ENCODE data around the gene TMX3. TPM values are rescaled to one million over a fixed set of nuclear protein-coding genes. Genes with fewer than 3 reads are reported as not detected.
A peak's percentile ranks its signal among the peaks of the same experiment; 100 is the strongest.

TMX3 gene
- total and polyA plus RNA-seq, 2 experiments from 2014 or later: 26.1 to 36.2 TPM

DNA sequence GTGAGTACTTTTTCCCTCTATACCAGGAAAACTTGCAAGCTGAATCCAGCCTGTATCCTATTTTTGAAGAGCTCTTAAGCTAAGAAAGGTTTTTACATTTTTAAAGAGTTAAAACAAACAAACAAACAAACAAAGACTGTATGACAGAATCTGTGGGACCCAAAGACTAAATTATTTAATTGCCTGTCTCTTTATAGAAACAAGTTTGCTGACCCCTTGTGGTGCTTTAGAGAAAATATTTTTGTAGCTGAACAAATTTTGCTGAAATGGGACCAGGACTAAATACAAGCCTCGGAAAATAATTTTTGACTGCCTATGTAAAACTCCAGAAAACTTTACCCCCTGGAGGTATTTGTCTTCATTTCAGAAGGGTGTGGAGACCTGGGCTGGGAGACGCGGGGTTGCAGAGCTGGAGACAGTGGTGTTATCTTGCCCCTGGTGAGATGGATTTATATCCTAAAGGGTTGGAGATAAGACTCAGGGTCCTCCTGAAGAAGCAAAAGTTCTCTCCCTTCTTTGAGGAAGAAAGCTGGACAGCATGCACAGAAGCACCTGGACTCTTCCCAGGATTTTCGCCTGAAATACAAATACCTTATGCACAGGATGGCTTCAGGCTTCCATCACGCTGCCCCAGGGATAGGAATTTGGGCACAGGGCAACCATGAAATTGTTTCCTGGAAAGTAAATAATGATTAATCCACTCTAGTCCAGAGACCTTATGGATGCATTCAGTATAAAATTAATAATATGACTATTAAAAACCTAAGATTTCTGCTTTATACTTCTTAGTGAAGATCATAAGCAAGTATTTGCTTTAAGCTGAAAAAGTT is 54.3 kb downstream of the TMX3 start:
- no peaks in the 10 kb centered on the region for H3K27me3 ChIP-seq
- no peak overlapping the region for H3K4me3 ChIP-seq
- H3K36me3 ChIP-seq: no peaks in the 10 kb centered on the region
- TF ChIP-seq, protein P1, sequence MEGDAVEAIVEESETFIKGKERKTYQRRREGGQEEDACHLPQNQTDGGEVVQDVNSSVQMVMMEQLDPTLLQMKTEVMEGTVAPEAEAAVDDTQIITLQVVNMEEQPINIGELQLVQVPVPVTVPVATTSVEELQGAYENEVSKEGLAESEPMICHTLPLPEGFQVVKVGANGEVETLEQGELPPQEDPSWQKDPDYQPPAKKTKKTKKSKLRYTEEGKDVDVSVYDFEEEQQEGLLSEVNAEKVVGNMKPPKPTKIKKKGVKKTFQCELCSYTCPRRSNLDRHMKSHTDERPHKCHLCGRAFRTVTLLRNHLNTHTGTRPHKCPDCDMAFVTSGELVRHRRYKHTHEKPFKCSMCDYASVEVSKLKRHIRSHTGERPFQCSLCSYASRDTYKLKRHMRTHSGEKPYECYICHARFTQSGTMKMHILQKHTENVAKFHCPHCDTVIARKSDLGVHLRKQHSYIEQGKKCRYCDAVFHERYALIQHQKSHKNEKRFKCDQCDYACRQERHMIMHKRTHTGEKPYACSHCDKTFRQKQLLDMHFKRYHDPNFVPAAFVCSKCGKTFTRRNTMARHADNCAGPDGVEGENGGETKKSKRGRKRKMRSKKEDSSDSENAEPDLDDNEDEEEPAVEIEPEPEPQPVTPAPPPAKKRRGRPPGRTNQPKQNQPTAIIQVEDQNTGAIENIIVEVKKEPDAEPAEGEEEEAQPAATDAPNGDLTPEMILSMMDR (IDR thresholded peaks at IDR 0.05; ENCODE audit: low read depth, low read length): peak; percentile 51
- DNase-seq (ENCODE audit: low read depth in 1 of 2, low spot score in 1 of 2): peak; percentile 68 to 73
- no peak overlapping the region for H3K27ac ChIP-seq
- H3K4me1 ChIP-seq (ENCODE audit: low read depth): no peaks in the 10 kb centered on the region
- H3K9me3 ChIP-seq (ENCODE audit: low read depth): no peaks in the 10 kb centered on the region

DNA sequence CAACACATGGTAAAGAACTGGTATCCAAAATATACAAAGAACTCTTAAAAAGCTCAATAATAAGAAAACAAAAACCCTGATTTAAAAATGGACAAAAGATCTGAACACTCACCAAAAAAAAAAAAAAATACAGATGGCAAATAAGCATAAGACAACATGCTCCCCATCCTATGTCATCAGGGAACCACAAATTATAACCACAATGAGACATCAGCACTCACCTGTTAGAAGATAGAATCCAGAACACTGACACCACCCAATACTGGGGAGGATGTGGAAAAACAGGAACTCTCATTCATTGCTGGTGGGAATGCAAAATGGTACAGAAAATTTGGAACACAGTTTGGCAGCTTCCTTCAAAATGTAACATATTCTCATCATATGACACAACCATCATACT is 66.7 kb downstream of the TMX3 start:
- TF ChIP-seq, protein P1 (IDR thresholded peaks at IDR 0.05; ENCODE audit: low read depth, low read length): no peak
- H3K9me3 ChIP-seq (ENCODE audit: low read depth): no peaks in the 10 kb centered on the region
- no peak for DNase-seq (ENCODE audit: low read depth in 1 of 2, low spot score in 1 of 2)
- H3K36me3 ChIP-seq: no peaks in the 10 kb centered on the region
- H3K4me3 ChIP-seq: no peak overlapping the region
- no peaks in the 10 kb centered on the region for H3K4me1 ChIP-seq (ENCODE audit: low read depth)
- no peak overlapping the region for H3K27ac ChIP-seq
- H3K27me3 ChIP-seq: no peaks in the 10 kb centered on the region

DNA sequence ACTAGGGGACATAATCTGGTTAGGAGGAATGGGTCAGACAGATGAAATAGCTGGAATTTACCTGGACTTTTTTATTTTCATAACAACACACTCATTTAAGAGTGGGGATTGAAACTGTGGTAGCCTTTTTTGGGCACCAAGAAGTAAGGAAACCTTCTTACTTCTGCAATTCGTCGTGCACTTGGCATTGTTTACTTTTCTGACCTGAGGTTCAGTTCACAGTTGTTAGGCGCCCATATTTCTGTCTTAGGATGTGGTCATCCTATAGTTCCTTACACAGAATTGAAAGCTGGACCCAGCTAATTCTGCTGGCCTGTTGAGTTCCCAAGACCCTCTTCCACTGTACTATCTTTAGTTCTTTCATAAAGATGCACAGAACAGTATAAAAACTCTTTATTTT is 72.9 kb downstream of the TMX3 start:
- no peak overlapping the region for H3K27ac ChIP-seq
- no peak for DNase-seq (ENCODE audit: low read depth in 1 of 2, low spot score in 1 of 2)
- H3K36me3 ChIP-seq: no peaks in the 10 kb centered on the region
- no peaks in the 10 kb centered on the region for H3K4me1 ChIP-seq (ENCODE audit: low read depth)
- no peak overlapping the region for H3K4me3 ChIP-seq
- no peaks in the 10 kb centered on the region for H3K27me3 ChIP-seq
- H3K9me3 ChIP-seq (ENCODE audit: low read depth): no peaks in the 10 kb centered on the region
- TF ChIP-seq, protein P1 (IDR thresholded peaks at IDR 0.05; ENCODE audit: low read depth, low read length): no peak

DNA sequence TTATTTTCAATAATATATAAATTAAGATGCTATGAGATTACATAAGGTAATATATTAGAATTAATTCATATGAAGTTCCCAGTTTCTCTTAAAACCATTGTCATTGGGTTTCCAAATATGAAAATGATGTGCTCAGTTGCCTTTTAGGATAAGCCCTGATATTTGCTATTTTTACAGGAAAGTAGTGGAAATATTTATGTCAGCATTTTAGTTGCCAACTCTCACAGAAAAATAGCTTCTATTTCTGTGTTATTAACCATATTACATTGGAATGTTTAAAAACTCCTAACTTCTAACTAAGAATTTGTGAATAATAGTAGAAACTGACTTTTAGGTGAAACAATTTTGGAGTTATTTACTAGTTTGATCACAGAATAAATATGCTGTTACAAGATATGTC is 74.0 kb downstream of the TMX3 start:
- Histone ChIP-seq H3K9me3 (ENCODE audit: low read depth) (no peaks in the 10 kb centered on the region), H3K27me3 (no peaks in the 10 kb centered on the region), H3K27ac (no peak overlapping the region), H3K36me3 (no peaks in the 10 kb centered on the region), H3K4me3 (no peak overlapping the region), H3K4me1 (ENCODE audit: low read depth) (no peaks in the 10 kb centered on the region)
- TF ChIP-seq, protein P1 (IDR thresholded peaks at IDR 0.05; ENCODE audit: low read depth, low read length): no peak
- no peak for DNase-seq (ENCODE audit: low read depth in 1 of 2, low spot score in 1 of 2)

DNA sequence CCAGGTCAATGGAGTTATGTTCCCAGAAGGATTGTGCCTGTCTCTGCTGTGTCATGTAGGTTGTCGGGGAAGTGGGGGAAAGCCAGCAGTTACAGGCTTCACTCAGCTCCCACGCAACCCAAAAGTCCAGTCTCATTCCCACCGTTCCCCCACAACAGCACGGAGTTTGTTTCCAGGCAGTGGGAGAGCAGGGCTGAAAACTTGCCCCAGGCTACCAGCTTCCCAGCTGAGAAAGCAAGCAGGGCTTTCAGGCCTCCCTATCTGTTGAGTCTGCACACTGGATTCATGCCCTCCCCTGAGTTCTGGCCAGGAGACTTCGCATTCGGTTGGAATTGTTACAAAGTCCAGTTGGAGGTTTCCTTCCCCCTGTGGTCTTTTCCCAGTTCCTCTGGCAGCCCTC is 76.3 kb downstream of the TMX3 start:
- H3K27me3 ChIP-seq: no peaks in the 10 kb centered on the region
- TF ChIP-seq, protein P1 (IDR thresholded peaks at IDR 0.05; ENCODE audit: low read depth, low read length): no peak
- DNase-seq (ENCODE audit: low read depth in 1 of 2, low spot score in 1 of 2): no peak
- no peaks in the 10 kb centered on the region for H3K36me3 ChIP-seq
- no peaks in the 10 kb centered on the region for H3K9me3 ChIP-seq (ENCODE audit: low read depth)
- no peaks in the 10 kb centered on the region for H3K4me1 ChIP-seq (ENCODE audit: low read depth)
- H3K27ac ChIP-seq: no peak overlapping the region
- no peak overlapping the region for H3K4me3 ChIP-seq
